Skeletal muscle satellite cell (primary cell): Measurements from ENCODE around the gene SYNE2.
"Not testable (repeated sequence)": the region's sequence is repeated elsewhere in the genome, so short reads cannot be mapped to it uniquely, and the experiment has no call there.

Experiments
- H3K27me3 ChIP-seq: 2 replicates; pipeline ENCODE4 v1.7.0; 2013; ENCODE audit warnings: low read length; ENCODE audit not compliant: control insufficient read depth, insufficient read depth
- H3K36me3 ChIP-seq: 2 replicates; pipeline ENCODE4 v1.7.0; 2013; ENCODE audit warnings: mild to moderate bottlenecking, control low read depth, low read length; ENCODE audit not compliant: insufficient read depth
- H3K4me1 ChIP-seq: 2 replicates; pipeline ENCODE4 v1.7.0; 2013; ENCODE audit warnings: low read length; ENCODE audit not compliant: control insufficient read depth, insufficient read depth
- H3K4me2 ChIP-seq: 2 replicates; pipeline ENCODE4 v1.7.0; 2013; ENCODE audit warnings: mild to moderate bottlenecking, low read length
- H3K4me3 ChIP-seq: 2 replicates; pipeline ENCODE4 v1.7.0; 2013; ENCODE audit warnings: low read length
- H3K9ac ChIP-seq: 2 replicates; pipeline ENCODE4 v1.7.0; 2013; ENCODE audit warnings: mild to moderate bottlenecking, low read depth, low read length, moderate library complexity
- H3K9me3 ChIP-seq: replicated peaks from 2 replicates; pipeline ENCODE4 v1.7.0; 2013; ENCODE audit warnings: mild to moderate bottlenecking, control low read depth, low read length

SYNE2 gene

GRCh38 chr14:64118403-64118742 lies 265.6 kb downstream of the SYNE2 start:
- H3K36me3 ChIP-seq, H3K4me3 ChIP-seq: not testable (repeated sequence)
- H3K9ac ChIP-seq: peak overlapping the region; percentile 72

DNA sequence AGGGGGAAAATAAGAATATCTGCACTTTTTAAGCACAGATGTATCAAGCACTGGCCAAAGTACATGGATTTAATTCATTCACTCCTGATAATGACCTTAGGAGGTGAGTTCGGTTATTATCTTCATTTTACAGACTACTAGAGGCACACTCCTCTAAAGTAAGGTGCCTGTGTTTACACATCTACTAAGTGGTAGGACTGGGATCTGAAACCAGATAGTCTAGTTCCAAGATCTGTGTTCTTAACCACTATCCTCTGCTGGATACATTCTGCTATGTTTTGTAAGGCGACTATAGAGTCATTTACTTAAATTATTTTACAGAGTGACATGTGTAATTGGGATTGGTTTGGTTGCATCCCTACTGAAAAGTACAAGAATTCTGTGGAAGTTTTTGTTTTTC lies 266.1 kb downstream of the SYNE2 start:
- Histone ChIP-seq H3K4me3 (no peak overlapping the region), H3K9ac (peak overlapping the region; percentile 72), H3K4me1 (peaks cover 27% of the 10 kb centered on the region), H3K9me3 (no peaks in the 10 kb centered on the region), H3K36me3 (no peaks in the 10 kb centered on the region), H3K27me3 (no peaks in the 10 kb centered on the region), H3K4me2 (no peak overlapping the region)

More at GRCh38 chr14:64118403-64118742, 265.6 kb downstream of the SYNE2 start:
- Histone ChIP-seq H3K4me2 (peak overlapping the region; percentile 60), H3K4me1 (peaks cover 32% of the 10 kb centered on the region)
- H3K9me3 ChIP-seq, H3K27me3 ChIP-seq: not testable (repeated sequence)

DNA sequence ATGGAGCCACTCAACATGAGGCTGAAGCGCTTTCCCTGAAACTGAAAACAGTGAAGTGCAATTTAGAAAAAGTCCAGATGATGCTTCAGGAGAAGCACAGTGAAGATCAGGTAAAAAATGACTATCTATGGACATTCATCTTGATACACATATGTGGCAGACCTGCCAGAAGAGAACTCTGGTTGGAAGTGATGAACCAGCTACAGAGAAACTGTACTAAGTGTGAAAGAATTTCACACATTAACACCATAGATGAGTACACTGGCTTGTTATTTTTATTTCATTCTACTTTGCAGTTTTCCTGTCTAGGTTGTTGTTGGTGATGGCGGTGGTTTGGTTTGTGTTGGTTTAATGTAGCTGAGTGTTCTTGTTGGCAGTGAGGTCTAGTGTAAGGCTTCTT lies 266.7 kb downstream of the SYNE2 start:
- Histone ChIP-seq H3K9ac (no peak overlapping the region), H3K4me3 (no peak overlapping the region), H3K27me3 (no peaks in the 10 kb centered on the region), H3K9me3 (no peaks in the 10 kb centered on the region), H3K4me2 (no peak overlapping the region), H3K36me3 (no peaks in the 10 kb centered on the region), H3K4me1 (peaks cover 21% of the 10 kb centered on the region)

- no peaks in the 10 kb centered on the region for H3K9me3 ChIP-seq
- peaks cover 20% of the 10 kb centered on the region for H3K4me1 ChIP-seq
- H3K36me3 ChIP-seq: no peaks in the 10 kb centered on the region
- H3K27me3 ChIP-seq: no peaks in the 10 kb centered on the region
- H3K9ac ChIP-seq: no peak overlapping the region
- no peak overlapping the region for H3K4me3 ChIP-seq
- no peak overlapping the region for H3K4me2 ChIP-seq
Observed at GRCh38 chr14:64119980-64120379, 267.2 kb downstream of the SYNE2 start.

DNA sequence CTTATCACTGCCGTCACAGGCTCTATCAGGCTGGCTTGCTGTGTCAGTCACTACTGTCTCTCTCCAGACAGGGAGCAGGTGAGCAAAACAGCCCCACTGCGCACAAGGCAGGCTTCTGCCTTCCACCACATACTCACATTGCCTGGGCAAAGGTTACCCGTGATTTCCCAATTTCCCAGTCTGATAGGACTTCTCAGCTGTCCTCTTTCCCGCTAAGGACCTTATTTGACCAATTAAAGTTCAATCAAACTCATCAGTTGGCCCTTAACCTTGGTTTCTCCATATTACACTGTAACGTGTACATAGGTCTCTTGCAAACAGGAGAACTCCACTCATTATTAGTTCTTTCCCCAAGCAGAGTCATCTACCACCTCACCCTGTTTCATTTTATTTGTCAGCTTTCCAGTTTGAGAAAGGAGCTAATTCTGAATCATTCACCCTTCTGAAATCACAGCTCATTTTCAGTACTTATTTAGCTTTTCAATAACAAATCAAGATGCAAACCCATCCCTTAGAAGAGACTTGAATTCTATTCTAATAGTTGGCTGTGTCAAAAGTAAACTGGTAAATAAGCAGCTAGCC lies 270.5 kb downstream of the SYNE2 start:
- no peak overlapping the region for H3K9ac ChIP-seq
- no peak overlapping the region for H3K4me3 ChIP-seq
- H3K36me3 ChIP-seq: peaks cover 4% of the 10 kb centered on the region
- H3K27me3 ChIP-seq: no peaks in the 10 kb centered on the region
- no peaks in the 10 kb centered on the region for H3K9me3 ChIP-seq
- H3K4me2 ChIP-seq: no peak overlapping the region
- H3K4me1 ChIP-seq: peaks cover 10% of the 10 kb centered on the region

GRCh38 chr14:64125270-64125669 lies 272.5 kb downstream of the SYNE2 start:
- H3K4me3 ChIP-seq: no peak overlapping the region
- no peaks in the 10 kb centered on the region for H3K27me3 ChIP-seq
- H3K9ac ChIP-seq: no peak overlapping the region
- H3K4me2 ChIP-seq: no peak overlapping the region
- H3K4me1 ChIP-seq: no peaks in the 10 kb centered on the region
- peaks cover 4% of the 10 kb centered on the region for H3K36me3 ChIP-seq
- H3K9me3 ChIP-seq: no peaks in the 10 kb centered on the region

GRCh38 chr14:64126548-64126947 lies 273.7 kb downstream of the SYNE2 start:
- no peak overlapping the region for H3K4me3 ChIP-seq
- no peaks in the 10 kb centered on the region for H3K27me3 ChIP-seq
- H3K9ac ChIP-seq: no peak overlapping the region
- no peak overlapping the region for H3K4me2 ChIP-seq
- H3K9me3 ChIP-seq: no peaks in the 10 kb centered on the region
- peaks cover 4% of the 10 kb centered on the region for H3K36me3 ChIP-seq
- no peaks in the 10 kb centered on the region for H3K4me1 ChIP-seq

- no peak overlapping the region for H3K4me2 ChIP-seq
- no peaks in the 10 kb centered on the region for H3K36me3 ChIP-seq
- H3K4me3 ChIP-seq: no peak overlapping the region
- no peaks in the 10 kb centered on the region for H3K27me3 ChIP-seq
- H3K9ac ChIP-seq: no peak overlapping the region
- no peaks in the 10 kb centered on the region for H3K4me1 ChIP-seq
- H3K9me3 ChIP-seq: no peaks in the 10 kb centered on the region
Observed at GRCh38 chr14:64137657-64138290, 285.0 kb downstream of the SYNE2 start.

DNA sequence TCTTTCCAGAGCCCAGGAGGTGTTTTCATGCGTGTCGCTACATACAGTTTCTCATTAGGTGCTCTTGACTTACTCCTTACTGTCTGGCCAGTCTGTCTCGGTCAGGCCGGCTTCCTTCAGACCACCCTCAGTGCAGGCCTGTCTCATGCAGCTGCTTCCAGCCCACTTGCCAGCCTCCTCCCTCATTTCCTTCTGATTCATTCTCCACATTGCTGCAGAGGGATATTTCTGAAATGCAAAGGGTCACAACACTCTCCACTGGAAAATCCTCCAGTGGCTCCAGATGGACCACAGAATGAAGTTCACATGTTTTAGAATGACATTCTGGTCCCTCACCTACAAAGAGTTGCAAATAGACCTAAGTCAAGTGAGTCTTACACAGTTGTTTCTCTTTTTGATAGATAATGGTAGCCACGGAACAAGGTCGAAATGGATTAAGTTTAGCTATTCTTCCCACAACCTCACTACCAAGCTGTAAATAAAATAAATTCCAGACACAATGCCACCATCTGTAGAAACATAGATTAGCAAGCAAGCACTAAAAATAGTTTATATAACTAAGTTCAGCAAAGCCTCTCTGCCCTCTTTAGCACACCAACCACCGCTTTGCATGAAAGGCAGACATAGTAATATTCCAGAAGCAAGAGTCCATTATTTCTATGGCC lies 294.5 kb downstream of the SYNE2 start:
- Histone ChIP-seq H3K27me3 (no peaks in the 10 kb centered on the region), H3K4me1 (no peaks in the 10 kb centered on the region), H3K4me2 (no peak overlapping the region), H3K9ac (no peak overlapping the region), H3K4me3 (no peak overlapping the region), H3K9me3 (no peaks in the 10 kb centered on the region), H3K36me3 (no peaks in the 10 kb centered on the region)

DNA sequence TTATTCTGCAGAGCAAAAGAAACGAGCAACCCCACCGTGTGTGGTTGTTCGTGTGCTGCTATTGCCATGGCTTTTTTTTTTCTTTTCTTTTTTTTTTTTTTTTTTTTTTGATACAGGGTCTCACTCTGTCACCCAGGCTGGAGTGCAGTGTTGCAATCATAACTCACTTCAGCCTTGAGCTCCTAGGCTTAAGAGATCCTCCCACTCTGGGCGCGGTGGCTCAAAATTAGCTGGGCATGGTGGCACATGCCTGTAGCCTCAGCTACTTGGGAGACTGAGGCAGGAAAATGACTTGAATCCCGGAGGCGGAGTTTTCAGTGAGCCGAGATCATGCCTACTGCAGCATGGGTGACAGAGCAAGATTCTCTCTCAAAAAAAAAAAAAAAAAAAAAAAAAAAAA lies 297.1 kb downstream of the SYNE2 start:
- Histone ChIP-seq H3K9me3 (no peaks in the 10 kb centered on the region), H3K4me2 (no peak overlapping the region), H3K4me3 (no peak overlapping the region), H3K27me3 (no peaks in the 10 kb centered on the region), H3K9ac (no peak overlapping the region), H3K4me1 (no peaks in the 10 kb centered on the region), H3K36me3 (no peaks in the 10 kb centered on the region)

- Histone ChIP-seq H3K4me2 (no peak overlapping the region), H3K9ac (no peak overlapping the region), H3K27me3 (no peaks in the 10 kb centered on the region), H3K4me1 (no peaks in the 10 kb centered on the region), H3K9me3 (no peaks in the 10 kb centered on the region), H3K36me3 (no peaks in the 10 kb centered on the region), H3K4me3 (no peak overlapping the region)
Observed at GRCh38 chr14:64158608-64159007, 305.8 kb downstream of the SYNE2 start.

DNA sequence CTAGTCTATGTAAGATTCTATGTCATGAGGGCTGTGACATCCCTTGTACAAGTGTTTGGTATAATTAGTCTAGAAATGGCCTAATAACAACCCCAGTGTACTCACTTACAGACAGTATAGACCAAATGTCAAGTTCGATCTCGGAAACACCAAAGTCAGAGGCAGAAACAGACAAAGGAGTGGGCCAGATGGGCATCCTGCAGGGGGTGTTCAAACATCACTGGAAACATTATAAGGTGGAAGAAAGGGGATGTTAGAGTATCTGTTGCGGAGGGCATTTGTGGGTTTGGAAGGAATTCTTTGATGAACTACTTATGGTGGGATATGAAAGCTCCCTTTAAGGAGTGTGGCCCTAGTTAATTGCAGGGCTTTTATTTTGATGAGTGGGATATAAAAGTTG lies 306.8 kb downstream of the SYNE2 start:
- no peaks in the 10 kb centered on the region for H3K27me3 ChIP-seq
- no peaks in the 10 kb centered on the region for H3K4me1 ChIP-seq
- no peak overlapping the region for H3K4me2 ChIP-seq
- H3K4me3 ChIP-seq: no peak overlapping the region
- no peaks in the 10 kb centered on the region for H3K36me3 ChIP-seq
- no peaks in the 10 kb centered on the region for H3K9me3 ChIP-seq
- no peak overlapping the region for H3K9ac ChIP-seq
